Right lobe of liver (tissue), 6 donors: ENCODE data around the gene GALNT17. TPM values are rescaled to one million over a fixed set of nuclear protein-coding genes. Genes with fewer than 3 reads are reported as not detected.

ENCODE experiments used
- ATAC-seq, 4 donors: fragments of 200-7000 bp; cut with Tn5 transposase; one replicate each; pipeline ENCODE4 v1.9.1; 2020; ENCODE audit warnings: mild to moderate bottlenecking in 4 of 4, moderate library complexity in 4 of 4
- DNase-seq, 3 donors: peaks; one replicate each; pipeline ENCODE4 v3.0.0-alpha.2; 2020
- H3K27ac ChIP-seq, 3 donors: fragments of 200-600 bp; one replicate each; pipeline ENCODE4 v1.8.0; 2022
- H3K27me3 ChIP-seq, 2 donors: fragments of 200-600 bp; one replicate each; pipeline ENCODE4 v1.8.0; 2022
- H3K36me3 ChIP-seq, 4 donors: fragments of 200-600 bp; sonication (generic) in 1 of 4; one replicate each; pipeline versions ENCODE4 v1.5.1 to v1.8.0; 2017 to 2022; ENCODE audit warnings: control low read depth in 1 of 4
- H3K4me1 ChIP-seq, 4 donors: fragments of 200-600 bp; sonication (generic) in 1 of 4; one replicate each; pipeline versions ENCODE4 v1.5.1 to v1.8.0; 2017 to 2022; ENCODE audit warnings: control low read depth in 1 of 4
- H3K4me3 ChIP-seq, 3 donors: fragments of 200-600 bp; one replicate each; pipeline ENCODE4 v1.8.0; 2022
- H3K9me3 ChIP-seq, 4 donors: fragments of 200-600 bp; sonication (generic) in 1 of 4; one replicate each; pipeline versions ENCODE4 v1.5.1 to v1.8.0; 2017 to 2022; ENCODE audit warnings: control low read depth in 1 of 4
- POLR2A ChIP-seq: fragments of 450-650 bp; IDR thresholded peaks from one replicate; pipeline ENCODE4 v1.6.1; 2017; ENCODE audit warnings: antibody characterized with exemption, mild to moderate bottlenecking
- WGBS: methylation state at CpG from one replicate; pipeline ENCODE4 v1.1.6; 2018; ENCODE audit warnings: low coverage, low lambda C conversion rate; ENCODE audit not compliant: insufficient coverage; ENCODE audit errors: missing lambda C conversion rate; 5-methylcytosine and 5-hydroxymethylcytosine counted together
- intact Hi-C, 2 donors: fragments of 100-400 bp; cut with DNase I; formaldehyde crosslinking; loops; one replicate each; pipeline versions ENCODE4 v1.11.2 to v1.14.1; 2022
- total RNA-seq, 6 experiments: library from RNA; depleted of rRNA in 2 of 6; stranded (reverse); fragments of >200 nt in 2 of 6; fragmentation: NEBNext Ultra II Directional in 3 of 6; extraction: Animal tissue kit (Norgen Biotek cat#: 25700) in 3 of 6; gene quantifications; one replicate each; pipeline versions ENCODE4 v1.1.0 to v1.2.4, GENCODE V29; 2016 to 2023
- TF ChIP-seq, protein P1 (sequence below), 4 donors: fragments of 200-600 bp in 3 of 4; fragments of 450-650 bp in 1 of 4; IDR thresholded peaks; one replicate each; pipeline versions ENCODE4 v1.5.1 to v1.8.0; 2016 to 2022; ENCODE audit warnings: antibody characterized with exemption in 4 of 4, mild to moderate bottlenecking in 2 of 4
- donor health status: DM: no; HTN: yes; CAD: no.
- donor health status: DM: no; HTN: no; CAD: no.
- donor health status: DM: no; HTN: no; CAD: no.
- donor health status: DM: no; HTN: yes; CAD: no.
- donor health status: DM: no; HTN: yes; CAD: no.

The GALNT17 gene
- total RNA-seq, 6 experiments from 2014 or later = 0.06 to 0.31 (median 0.10) TPM

GRCh38 chr7:71558806-71559613 is 427.1 kb downstream of the GALNT17 start:
- TF ChIP-seq, protein P1, sequence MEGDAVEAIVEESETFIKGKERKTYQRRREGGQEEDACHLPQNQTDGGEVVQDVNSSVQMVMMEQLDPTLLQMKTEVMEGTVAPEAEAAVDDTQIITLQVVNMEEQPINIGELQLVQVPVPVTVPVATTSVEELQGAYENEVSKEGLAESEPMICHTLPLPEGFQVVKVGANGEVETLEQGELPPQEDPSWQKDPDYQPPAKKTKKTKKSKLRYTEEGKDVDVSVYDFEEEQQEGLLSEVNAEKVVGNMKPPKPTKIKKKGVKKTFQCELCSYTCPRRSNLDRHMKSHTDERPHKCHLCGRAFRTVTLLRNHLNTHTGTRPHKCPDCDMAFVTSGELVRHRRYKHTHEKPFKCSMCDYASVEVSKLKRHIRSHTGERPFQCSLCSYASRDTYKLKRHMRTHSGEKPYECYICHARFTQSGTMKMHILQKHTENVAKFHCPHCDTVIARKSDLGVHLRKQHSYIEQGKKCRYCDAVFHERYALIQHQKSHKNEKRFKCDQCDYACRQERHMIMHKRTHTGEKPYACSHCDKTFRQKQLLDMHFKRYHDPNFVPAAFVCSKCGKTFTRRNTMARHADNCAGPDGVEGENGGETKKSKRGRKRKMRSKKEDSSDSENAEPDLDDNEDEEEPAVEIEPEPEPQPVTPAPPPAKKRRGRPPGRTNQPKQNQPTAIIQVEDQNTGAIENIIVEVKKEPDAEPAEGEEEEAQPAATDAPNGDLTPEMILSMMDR (IDR thresholded peaks at IDR 0.05) = no peak
- no peak for TF ChIP-seq POLR2A

GRCh38 chr7:71560354-71560995 is 428.5 kb downstream of the GALNT17 start:
- H3K9me3 ChIP-seq = no peaks in the 10 kb centered on the region
- TF ChIP-seq POLR2A = no peak
- TF ChIP-seq, protein P1 (IDR thresholded peaks at IDR 0.05) = no peak
- H3K4me3 ChIP-seq = no peak overlapping the region
- no peaks in the 10 kb centered on the region for H3K27me3 ChIP-seq
- 62% methylated on average over 5 of the region's 10 CpGs for WGBS
- H3K36me3 ChIP-seq = no peaks in the 10 kb centered on the region
- ATAC-seq (no peak), DNase-seq (no peak)
- no peak overlapping the region for H3K27ac ChIP-seq
- no peaks in the 10 kb centered on the region for H3K4me1 ChIP-seq
- intact Hi-C loops = no loop called here

More at GRCh38 chr7:71558806-71559613, 427.1 kb downstream of the GALNT17 start:
- Histone ChIP-seq H3K27me3 (no peaks in the 10 kb centered on the region), H3K36me3 (no peaks in the 10 kb centered on the region), H3K4me3 (no peak overlapping the region), H3K9me3 (no peaks in the 10 kb centered on the region), H3K4me1 (no peaks in the 10 kb centered on the region), H3K27ac (no peak overlapping the region)
- DNase-seq = no peak
- intact Hi-C loops = no loop called here
- ATAC-seq = no peak
- 18% methylated on average over 5 of the region's 6 CpGs for WGBS

GRCh38 chr7:71563276-71563675 is 431.3 kb downstream of the GALNT17 start:
- Histone ChIP-seq H3K4me3 (no peak overlapping the region), H3K9me3 (no peaks in the 10 kb centered on the region), H3K27me3 (no peaks in the 10 kb centered on the region), H3K27ac (no peak overlapping the region), H3K4me1 (no peaks in the 10 kb centered on the region), H3K36me3 (no peaks in the 10 kb centered on the region)
- no peak for TF ChIP-seq POLR2A
- TF ChIP-seq, protein P1 (IDR thresholded peaks at IDR 0.05) = no peak
- 40% methylated on average over 4 of the region's 6 CpGs for WGBS
- no peak for DNase-seq
- no peak for ATAC-seq
- intact Hi-C loops = no loop called here

- Histone ChIP-seq H3K27me3 (no peaks in the 10 kb centered on the region), H3K9me3 (no peaks in the 10 kb centered on the region), H3K4me1 (no peaks in the 10 kb centered on the region), H3K4me3 (no peak overlapping the region), H3K36me3 (no peaks in the 10 kb centered on the region), H3K27ac (no peak overlapping the region)
- intact Hi-C loops = no loop called here
- no peak for TF ChIP-seq POLR2A
- TF ChIP-seq, protein P1 (IDR thresholded peaks at IDR 0.05) = no peak
- WGBS = 44% methylated on average over 7 of the region's 8 CpGs
- no peak for ATAC-seq
- DNase-seq = no peak
These were observed 434.4 kb downstream of the GALNT17 start for GRCh38 chr7:71566376-71566775.
